Measurements from ENCODE around the gene TAP1. TPM values are rescaled to one million over a fixed set of nuclear protein-coding genes. Genes with fewer than 3 reads are reported as not detected.

TAP1 gene
- total and polyA plus RNA-seq, 2 of the 4 experiments (the other 2 are of a cell fraction) = 20.1 to 27.6 TPM

- Histone ChIP-seq H2BK15ac (ENCODE audit: low read depth, low read length) (no peak overlapping the region), H4K20me1 (ENCODE audit: insufficient read depth, low read length) (no peaks in the 10 kb centered on the region), H2BK20ac (ENCODE audit: low read depth, low read length) (no peak overlapping the region), H3K9me3 (ENCODE audit: control insufficient read depth, insufficient read depth, low read length) (no peaks in the 10 kb centered on the region), H4K5ac (ENCODE audit: low read depth, low read length) (no peak overlapping the region), H3K9ac (ENCODE audit: low read depth, low read length) (no peak overlapping the region), H2BK5ac (ENCODE audit: low read depth, low read length, poor library complexity, severe bottlenecking) (no peak overlapping the region), H3K79me1 (ENCODE audit: low read depth in 1 of 2, low read length in 2 of 2) (peaks cover 2 to 35% of the 10 kb centered on the region in 2 experiments; a peak in 2 of 4 replicates), H3K18ac (ENCODE audit: low read depth, low read length) (no peak overlapping the region), H3K56ac (ENCODE audit: extremely low read depth, insufficient read depth, low read length) (no peak overlapping the region), H3K36me3 (ENCODE audit: control insufficient read depth, insufficient read depth, low read length) (peaks cover 9% of the 10 kb centered on the region; the same call in 1 of the 2 replicates), H3K4me2 (ENCODE audit: low read depth, low read length) (no peak overlapping the region), H4K91ac (ENCODE audit: insufficient read depth, low read depth, low read length) (no peak overlapping the region), H3K27me3 (ENCODE audit: control insufficient read depth, insufficient read depth, low read length) (no peaks in the 10 kb centered on the region), H3K23ac (ENCODE audit: low read depth, low read length) (no peak overlapping the region), H3K9me1 (ENCODE audit: insufficient read depth, low read length) (peaks cover 6% of the 10 kb centered on the region; the same call in 1 of the 2 replicates), H3K14ac (replicated peaks; ENCODE audit: low read depth, low read length) (no peak overlapping the region), H2AFZ (replicated peaks; ENCODE audit: low read length, poor library complexity) (no peak overlapping the region), H4K8ac (ENCODE audit: low read depth in 2 of 2, low read length in 2 of 2) (no peak overlapping the region), H2AK5ac (ENCODE audit: low read depth, low read length) (no peak overlapping the region), H2AK9ac (replicated peaks; ENCODE audit: low read depth, low read length, poor library complexity) (no peak overlapping the region), H3K27ac (ENCODE audit: insufficient read depth, low read length) (no peak overlapping the region), H2BK120ac (ENCODE audit: low read depth, low read length) (no peak overlapping the region), H3K4me1 (ENCODE audit: control insufficient read depth, insufficient read depth, low read length) (peaks cover 8% of the 10 kb centered on the region), H3K4ac (ENCODE audit: low read depth, low read length) (no peak overlapping the region), H3K4me3 (ENCODE audit: insufficient read depth, low read depth, low read length) (no peak overlapping the region)
- ChIA-PET POLR2A (ENCODE audit: unreplicated experiment) (no interaction called here), CTCF (no interaction called here)
- in situ Hi-C loops (cut with MboI; ENCODE audit: low sequenced_read_pairs) (no loop called here), intact Hi-C loops (cut with micrococcal nuclease) (no loop called here), dilution Hi-C loops (cut with HindIII; ENCODE audit: low sequenced_read_pairs, unreplicated experiment) (no loop called here)
- TF ChIP-seq, protein P1, sequence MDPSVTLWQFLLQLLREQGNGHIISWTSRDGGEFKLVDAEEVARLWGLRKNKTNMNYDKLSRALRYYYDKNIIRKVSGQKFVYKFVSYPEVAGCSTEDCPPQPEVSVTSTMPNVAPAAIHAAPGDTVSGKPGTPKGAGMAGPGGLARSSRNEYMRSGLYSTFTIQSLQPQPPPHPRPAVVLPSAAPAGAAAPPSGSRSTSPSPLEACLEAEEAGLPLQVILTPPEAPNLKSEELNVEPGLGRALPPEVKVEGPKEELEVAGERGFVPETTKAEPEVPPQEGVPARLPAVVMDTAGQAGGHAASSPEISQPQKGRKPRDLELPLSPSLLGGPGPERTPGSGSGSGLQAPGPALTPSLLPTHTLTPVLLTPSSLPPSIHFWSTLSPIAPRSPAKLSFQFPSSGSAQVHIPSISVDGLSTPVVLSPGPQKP (IDR thresholded peaks at IDR 0.05; ENCODE audit: borderline replicate concordance, low read depth, low read length) = no peak
- TF ChIP-seq NFE2L2 (IDR thresholded peaks at IDR 0.05; ENCODE audit: low read depth, low read length) (no peak), CEBPB (IDR thresholded peaks at IDR 0.05; ENCODE audit: low read depth, low read length) (no peak), CHD1 (IDR thresholded peaks at IDR 0.05; ENCODE audit: low read depth, low read length) (no peak), RCOR1 (IDR thresholded peaks at IDR 0.05; ENCODE audit: insufficient replicate concordance, low read length) (no peak), BHLHE40 (IDR thresholded peaks at IDR 0.05; ENCODE audit: low read depth, low read length) (no peak), FOS (IDR thresholded peaks at IDR 0.05; ENCODE audit: low read depth, low read length) (no peak), SMC3 (IDR thresholded peaks at IDR 0.05; ENCODE audit: low read depth, low read length) (no peak), RFX5 (IDR thresholded peaks at IDR 0.05; ENCODE audit: low read depth, low read length) (no peak)
- 90% methylated on average over 2 of the region's 9 CpGs; no CpG with 5 or more reads in 1 of the 2 experiments for WGBS, 2 experiments (ENCODE audit: extremely low coverage in 2 of 2, insufficient read length in 1 of 2)
- DNase-seq (no peak), ATAC-seq (ENCODE audit: low read depth) (no peak)
- no TSS peak for BruUV-seq (replicated peaks)
Observed at GRCh38 chr6:32840604-32841246, 12.8 kb downstream of the TAP1 start.
